HepG2 (cell line): ENCODE results near the gene RAB5A. TPM values are rescaled to one million over a fixed set of nuclear protein-coding genes. Genes with fewer than 3 reads are reported as not detected.

Experiments used
- ATAC-seq: fragments of 200-7000 bp; cut with Tn5 transposase; 3 replicates; pipeline ENCODE4 v1.9.1; 2020; ENCODE audit warnings: mild to moderate bottlenecking, moderate library complexity
- BruUV-seq: library from RNA; stranded (reverse); fragments of 400-500 nt; replicated peaks from 2 replicates; lab custom pipeline; 2021; lab: Mats Ljungman, UMichigan
- CTCF ChIA-PET: fragments of 300-600 bp; formaldehyde crosslinking; extraction: SDS; loops from one replicate; lab custom pipeline; 2021; ENCODE audit warnings: low total read pairs, inconsistent platforms, low intra/inter-chr PET ratio; lab: Yijun Ruan, JAX
- POLR2A ChIA-PET: fragments of 350-600 bp; sonication (Branson Sonifier 250); formaldehyde crosslinking; loops from one replicate; lab custom pipeline; 2020; ENCODE audit warnings: antibody characterized with exemption, inconsistent platforms; lab: Yijun Ruan, JAX
- DNase-seq: peaks from one replicate; pipeline ENCODE4 v3.0.0-alpha.2; 2015; ENCODE audit warnings: low spot score
- FAIRE-seq: peaks from 3 replicates; lab custom pipeline; 2011; peaks lifted over from hg19 to GRCh38; lab: Jason Lieb, UNC
- H2AFZ ChIP-seq: one replicate; pipeline ENCODE4 v1.6.1; 2011; ENCODE audit warnings: low read length, inconsistent platforms
- H3K27ac ChIP-seq: fragments of 300-600 bp; 3 replicates; pipeline ENCODE4 v1.8.0; 2011; ENCODE audit warnings: mixed run types, mild to moderate bottlenecking, mixed read lengths, low read length, inconsistent platforms; ENCODE audit not compliant: insufficient read depth; ENCODE audit errors: extremely low read length
- H3K27me3 ChIP-seq, 2 experiments: fragments of 200-600 bp in 1 of 2; 2 replicates in 1 of 2; 3 replicates in 1 of 2; pipeline versions ENCODE4 v1.6.0 to v1.8.0; 2011; ENCODE audit warnings: low read length in 2 of 2, mild to moderate bottlenecking in 2 of 2, moderate library complexity in 2 of 2, inconsistent platforms in 1 of 2; ENCODE audit not compliant: insufficient read depth in 2 of 2, control insufficient read depth in 1 of 2
- H3K36me3 ChIP-seq, 2 experiments: fragments of 200-600 bp in 1 of 2; replicated peaks in 1 of 2; 2 replicates in 1 of 2; 3 replicates in 1 of 2; pipeline versions ENCODE4 v1.5.1 to v1.8.0; 2011; ENCODE audit warnings: low read length in 2 of 2, inconsistent platforms in 1 of 2; ENCODE audit not compliant: insufficient read depth in 2 of 2, control insufficient read depth in 1 of 2
- H3K4me1 ChIP-seq: 2 replicates; pipeline ENCODE4 v1.5.1; 2012; ENCODE audit warnings: low read length, inconsistent platforms; ENCODE audit not compliant: insufficient read depth
- H3K4me2 ChIP-seq: 2 replicates; pipeline ENCODE4 v1.6.0; 2011; ENCODE audit warnings: low read depth, low read length, inconsistent platforms
- H3K4me3 ChIP-seq, 3 experiments: fragments of 200-600 bp in 1 of 3; sonication (generic), shearing (Covaris generic) in 1 of 3; replicated peaks in 1 of 3; 2 replicates each; pipeline ENCODE4 v1.5.1; 2011 to 2016; ENCODE audit warnings: low read length in 3 of 3, inconsistent platforms in 2 of 3, low read depth in 2 of 3, mild to moderate bottlenecking in 2 of 3, control low read depth in 1 of 3, mixed read lengths in 1 of 3; ENCODE audit not compliant: insufficient read depth in 1 of 3
- H3K79me2 ChIP-seq: one replicate; pipeline ENCODE4 v1.6.1; 2011; ENCODE audit warnings: low read length, inconsistent platforms; ENCODE audit not compliant: insufficient read depth
- H3K9ac ChIP-seq: 2 replicates; pipeline ENCODE4 v1.6.0; 2011; ENCODE audit warnings: mild to moderate bottlenecking, low read depth, low read length, inconsistent platforms; ENCODE audit not compliant: insufficient read depth
- H3K9me3 ChIP-seq: 2 replicates; pipeline ENCODE4 v1.5.1; 2012; ENCODE audit warnings: mild to moderate bottlenecking, low read length
- H4K20me1 ChIP-seq: 2 replicates; pipeline ENCODE4 v1.6.0; 2011; ENCODE audit warnings: inconsistent platforms, mild to moderate bottlenecking, low read length, moderate library complexity; ENCODE audit not compliant: insufficient read depth
- FOXO4 ChIP-seq: sonication (generic); formaldehyde crosslinking; conservative IDR thresholded peaks from 2 replicates; pipeline ENCODE4 v1.8.1; 2023; ENCODE audit warnings: missing genetic modification reagents
- HIC2 ChIP-seq: sonication (generic); formaldehyde crosslinking; IDR thresholded peaks from 2 replicates; pipeline ENCODE4 v1.9.0; 2022; ENCODE audit warnings: low read depth, missing genetic modification reagents
- ZNF496 ChIP-seq: sonication (generic); formaldehyde crosslinking; IDR thresholded peaks from 2 replicates; pipeline ENCODE4 v1.8.1; 2023; ENCODE audit warnings: mild to moderate bottlenecking, moderate library complexity, missing genetic modification reagents; ENCODE audit not compliant: insufficient replicate concordance
- ZNF501 ChIP-seq: sonication (generic); formaldehyde crosslinking; IDR thresholded peaks from 2 replicates; pipeline ENCODE4 v1.5.1; 2020; ENCODE audit warnings: mild to moderate bottlenecking, moderate library complexity, missing genetic modification reagents
- WGBS: methylation state at CpG from one replicate; pipeline ENCODE4 v1.1.6; 2017; ENCODE audit warnings: low lambda C conversion rate; 5-methylcytosine and 5-hydroxymethylcytosine counted together
- in situ Hi-C: cut with HindIII; loops from 2 replicates; pipeline ENCODE4 v1.10.0; 2017; ENCODE audit warnings: low pct_unique_long_range_greater_than_20kb; ENCODE audit not compliant: extremely low pct_ligation_motif_present
- intact Hi-C: fragments of 100-400 bp; cut with micrococcal nuclease; formaldehyde crosslinking; loops from one replicate; pipeline ENCODE4 v1.10.0; 2022; ENCODE audit not compliant: unreplicated experiment
- polyA plus RNA-seq, 8 experiments: library from polyadenylated mRNA; depleted of rRNA in 3 of 8; stranded (reverse) in 7 of 8; unstranded in 1 of 8; fragments of >200 nt; fragmentation: Illumina TruSeq in 4 of 8; extraction: Trizol in 4 of 8; gene quantifications; 2 replicates each; pipeline versions ENCODE4 v1.2.1 to v1.2.3, GENCODE V29; 2011 to 2016; ENCODE audit warnings: low read depth in 4 of 8, missing spikeins in 1 of 8, mixed read lengths in 1 of 8; ENCODE audit not compliant: insufficient read depth in 1 of 8
- total RNA-seq, 5 experiments: library from RNA; depleted of rRNA; stranded (reverse); fragments of >200 nt; fragmentation: Illumina TruSeq; extraction: Trizol; gene quantifications; 2 replicates each; pipeline ENCODE4 v1.2.3, GENCODE V29; 2016; ENCODE audit warnings: low read depth in 1 of 5

RAB5A gene
- total and polyA plus RNA-seq, 2 of the 13 experiments (the other 11 are each of a cell fraction or from before 2014, with no cell fraction given): 16.0 to 27.1 TPM

GRCh38 chr3:19938295-19938627 lies 8.6 kb upstream of the RAB5A start (continued):
- no peak for TF ChIP-seq ZNF496 (CRISPR knock-in tag)

- CTCF ChIA-PET: no interaction called here
- Histone ChIP-seq H3K79me2 (no peaks in the 10 kb centered on the region), H3K27me3 (no peaks in the 10 kb centered on the region), H3K9me3 (no peaks in the 10 kb centered on the region), H2AFZ (no peak overlapping the region), H3K4me3 (no peak overlapping the region), H3K4me2 (no peak overlapping the region), H4K20me1 (no peaks in the 10 kb centered on the region), H3K9ac (no peak overlapping the region), H3K36me3 (no peaks in the 10 kb centered on the region), H3K27ac (no peak overlapping the region), H3K4me1 (peaks cover 21% of the 10 kb centered on the region)
- no TSS peak for BruUV-seq
- no peak for FAIRE-seq
- in situ Hi-C loops: no loop called here
- POLR2A ChIA-PET: no interaction called here
- DNase-seq: no peak
- intact Hi-C loops: loop anchor here (10.0 kb wide), 1 partner anchor 244 kb away; the partner anchor contains the start of gene SGO1
- no peak for ATAC-seq
- 0% methylated on average over 1 of the region's 1 CpG for WGBS
- no peak for TF ChIP-seq HIC2 (CRISPR knock-in tag)
- no peak for TF ChIP-seq FOXO4
- TF ChIP-seq ZNF501 (CRISPR knock-in tag): no peak
Observed at GRCh38 chr3:19940643-19941042, 6.3 kb upstream of the RAB5A start.
